Activated CD8-positive, alpha-beta T cell treated with anti-CD3 and anti-CD28 coated beads for 36 hours (primary cell): ENCODE results near the gene ARSI. TPM values are rescaled to one million over a fixed set of nuclear protein-coding genes. Genes with fewer than 3 reads are reported as not detected.

Source experiments
- ATAC-seq: fragments of 200-7000 bp; cut with Tn5 transposase; one replicate; pipeline ENCODE4 v1.10.0; 2021; ENCODE audit warnings: mild to moderate bottlenecking, moderate library complexity
- CTCF ChIA-PET: fragments of 350-600 bp; sonication (Branson Sonifier 250); formaldehyde crosslinking; loops from one replicate; lab custom pipeline; 2021; ENCODE audit warnings: antibody characterized with exemption; lab: Charles Lee
- POLR2A ChIA-PET: fragments of 350-600 bp; sonication (Branson Sonifier 250); formaldehyde crosslinking; loops from one replicate; lab custom pipeline; 2021; ENCODE audit warnings: antibody characterized with exemption; lab: Charles Lee
- DNase-seq: peaks from one replicate; pipeline ENCODE4 v3.0.0-alpha.2; 2020
- H3K27ac Mint-ChIP-seq: one replicate; pipeline ENCODE4 v1.8.0; 2021; ENCODE audit warnings: mild to moderate bottlenecking, mixed read lengths
- H3K27me3 Mint-ChIP-seq: one replicate; pipeline ENCODE4 v1.8.0; 2021; ENCODE audit warnings: mixed read lengths
- H3K36me3 Mint-ChIP-seq: one replicate; pipeline ENCODE4 v1.8.0; 2021; ENCODE audit warnings: low read depth, mixed read lengths
- H3K4me1 Mint-ChIP-seq: one replicate; pipeline ENCODE4 v1.8.0; 2021; ENCODE audit warnings: low read depth, mixed read lengths
- H3K4me3 Mint-ChIP-seq: one replicate; pipeline ENCODE4 v1.8.0; 2021; ENCODE audit warnings: mild to moderate bottlenecking, moderate library complexity, mixed read lengths
- H3K9me3 Mint-ChIP-seq: one replicate; pipeline ENCODE4 v1.8.0; 2021; ENCODE audit warnings: mixed read lengths
- CTCF ChIP-seq: fragments of 200-600 bp; IDR thresholded peaks from one replicate; pipeline ENCODE4 v1.8.0; 2022; ENCODE audit warnings: antibody characterized with exemption, mild to moderate bottlenecking
- intact Hi-C: fragments of 100-400 bp; cut with micrococcal nuclease; formaldehyde crosslinking; loops from one replicate; pipeline ENCODE4 v1.10.0; 2022
- total RNA-seq, 2 experiments: library from RNA; stranded (reverse); gene quantifications; one replicate each; pipeline ENCODE4 v1.2.3, GENCODE V29; 2021

ARSI gene
- total RNA-seq, 2 experiments from 2014 or later, result not detected

GRCh38 chr5:150338546-150338945, 35.8 kb upstream of the ARSI start:
- Mint-ChIP-seq H3K9me3 (no peaks in the 10 kb centered on the region), H3K36me3 (no peaks in the 10 kb centered on the region), H3K4me1 (peaks cover 11% of the 10 kb centered on the region), H3K4me3 (no peak overlapping the region), H3K27ac (no peak overlapping the region), H3K27me3 (peaks cover 2% of the 10 kb centered on the region)
- intact Hi-C loops, result no loop called here
- no peak for ATAC-seq
- CTCF ChIA-PET, result interaction anchor here (1.9 kb wide), 1 partner anchor 12 kb away, joined by 7 read pairs; no protein-coding TSS in a partner anchor
- POLR2A ChIA-PET, result no interaction called here
- no peak for TF ChIP-seq CTCF
- no peak for DNase-seq

GRCh38 chr5:150335778-150336177, 33.1 kb upstream of the ARSI start:
- H3K4me1 Mint-ChIP-seq, result peaks cover 4% of the 10 kb centered on the region
- no peak for DNase-seq
- TF ChIP-seq CTCF, result no peak
- no peaks in the 10 kb centered on the region for H3K9me3 Mint-ChIP-seq
- no peak for ATAC-seq
- H3K4me3 Mint-ChIP-seq, result no peak overlapping the region
- CTCF ChIA-PET, result no interaction called here
- intact Hi-C loops, result no loop called here
- no peak overlapping the region for H3K27ac Mint-ChIP-seq
- H3K27me3 Mint-ChIP-seq, result no peaks in the 10 kb centered on the region
- no peaks in the 10 kb centered on the region for H3K36me3 Mint-ChIP-seq
- POLR2A ChIA-PET, result no interaction called here

- intact Hi-C loops, result no loop called here
- CTCF ChIA-PET, result interaction anchor here (1.5 kb wide), 1 partner anchor 203 kb away, joined by 4 read pairs; no protein-coding TSS in a partner anchor
- Mint-ChIP-seq H3K36me3 (no peaks in the 10 kb centered on the region), H3K4me3 (no peak overlapping the region), H3K27me3 (no peaks in the 10 kb centered on the region), H3K9me3 (no peaks in the 10 kb centered on the region), H3K4me1 (no peaks in the 10 kb centered on the region), H3K27ac (no peak overlapping the region)
- TF ChIP-seq CTCF, result no peak
- POLR2A ChIA-PET, result interaction anchor here (1.2 kb wide), 1 partner anchor 9 kb away, joined by 3 read pairs; no protein-coding TSS in a partner anchor
- ATAC-seq (no peak), DNase-seq (no peak)
These were observed 30.7 kb upstream of the ARSI start for GRCh38 chr5:150333400-150333799.

GRCh38 chr5:150329881-150330876, 27.5 kb upstream of the ARSI start:
- DNase-seq, result no peak
- POLR2A ChIA-PET, result no interaction called here
- TF ChIP-seq CTCF, result no peak
- no peaks in the 10 kb centered on the region for H3K36me3 Mint-ChIP-seq
- no peak overlapping the region for H3K4me3 Mint-ChIP-seq
- no peak overlapping the region for H3K27ac Mint-ChIP-seq
- CTCF ChIA-PET, result no interaction called here
- intact Hi-C loops, result no loop called here
- H3K9me3 Mint-ChIP-seq, result no peaks in the 10 kb centered on the region
- no peak for ATAC-seq
- H3K4me1 Mint-ChIP-seq, result no peaks in the 10 kb centered on the region
- H3K27me3 Mint-ChIP-seq, result no peaks in the 10 kb centered on the region

GRCh38 chr5:150329038-150329437, 26.3 kb upstream of the ARSI start:
- Mint-ChIP-seq H3K27ac (no peak overlapping the region), H3K36me3 (no peaks in the 10 kb centered on the region), H3K4me1 (no peaks in the 10 kb centered on the region), H3K27me3 (no peaks in the 10 kb centered on the region), H3K9me3 (no peaks in the 10 kb centered on the region), H3K4me3 (no peak overlapping the region)
- ATAC-seq (no peak), DNase-seq (no peak)
- intact Hi-C loops, result no loop called here
- ChIA-PET POLR2A (no interaction called here), CTCF (no interaction called here)
- no peak for TF ChIP-seq CTCF
